HG03342 (cell line): Measurements from ENCODE around the gene TSPOAP1.
"Not testable (repeated sequence)": the region's sequence is repeated elsewhere in the genome, so short reads cannot be mapped to it uniquely, and the experiment has no call there.

Source experiments
- ATAC-seq: cut with Tn5 transposase; IDR thresholded peaks from one replicate; pipeline ENCODE4 v1.9.1; 2021; ENCODE audit warnings: mild to moderate bottlenecking, moderate library complexity; ENCODE audit not compliant: unreplicated experiment

Gene TSPOAP1

GRCh38 chr17:58362368-58363014 lies 33.9 kb upstream of the TSPOAP1 start:
- no peak for ATAC-seq

- ATAC-seq: no peak
These were observed 31.9 kb upstream of the TSPOAP1 start for GRCh38 chr17:58360296-58361063.

GRCh38 chr17:58358408-58359172 lies 30.0 kb upstream of the TSPOAP1 start:
- ATAC-seq: no peak

DNA sequence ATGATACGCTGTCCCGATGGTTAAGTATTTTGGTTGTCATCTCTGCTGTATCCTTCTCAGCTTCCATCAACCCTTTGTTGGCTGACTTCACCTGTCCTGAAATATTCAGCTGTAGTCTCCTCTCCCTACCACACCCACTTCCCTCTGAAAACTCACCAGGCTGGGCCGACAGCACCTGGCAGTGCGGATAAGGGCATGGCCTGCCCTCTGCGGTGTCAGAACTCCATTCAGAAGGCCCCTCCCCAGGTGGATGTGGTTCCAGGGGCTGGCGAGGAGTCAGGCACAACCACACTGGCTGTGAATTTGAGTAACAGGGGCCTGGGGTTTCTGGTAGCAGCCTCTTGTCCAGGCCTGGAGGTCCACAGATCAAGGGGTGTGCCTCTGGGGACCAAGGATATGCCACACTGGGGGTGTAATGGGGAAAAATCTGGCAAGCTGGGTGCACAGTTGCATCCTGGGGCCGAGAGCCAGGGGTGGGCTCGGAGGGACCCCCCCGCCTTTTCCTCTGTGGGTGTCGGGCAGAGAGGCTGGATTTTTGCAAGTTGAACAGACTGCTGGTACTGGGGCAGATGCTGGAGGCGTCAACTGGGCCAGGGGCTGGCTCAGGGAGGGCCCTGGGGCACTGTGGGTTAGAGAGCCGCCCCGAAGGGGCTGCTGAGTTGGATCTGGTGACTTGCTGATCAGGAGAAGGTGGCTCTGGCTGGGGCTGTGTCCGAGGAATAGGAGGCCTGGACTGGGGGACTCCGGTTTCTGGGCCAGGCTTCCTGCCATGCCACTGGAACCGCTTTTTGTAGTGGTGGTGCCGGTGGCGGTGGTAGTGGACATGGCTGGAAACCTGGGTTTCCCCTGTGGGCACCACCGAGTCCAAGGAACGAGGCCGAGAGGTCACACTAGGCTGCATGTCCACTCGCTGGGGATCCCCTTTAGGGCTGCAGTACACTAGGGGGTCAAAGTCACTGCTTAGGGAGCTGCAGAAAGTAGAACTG lies 29.0 kb upstream of the TSPOAP1 start:
- no peak for ATAC-seq

DNA sequence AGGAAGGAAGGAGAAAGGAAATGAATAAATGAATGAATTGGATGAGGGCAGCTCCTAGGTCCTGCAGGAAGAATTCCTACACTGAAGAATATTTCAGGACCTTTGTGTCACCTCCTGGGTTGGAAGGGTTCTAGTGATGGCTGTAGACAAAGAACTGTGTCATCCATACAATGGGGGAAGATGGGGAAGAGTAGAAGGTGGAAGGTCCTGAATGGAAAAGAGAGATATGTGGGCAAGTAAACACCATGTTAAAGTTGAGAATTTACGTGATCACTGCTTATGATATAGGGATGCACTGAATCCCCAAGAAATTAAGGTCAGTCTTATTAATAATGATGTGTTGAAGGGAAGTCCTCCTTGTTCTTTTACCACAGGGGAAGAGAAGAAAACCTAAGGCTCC lies 27.6 kb upstream of the TSPOAP1 start:
- no peak for ATAC-seq

DNA sequence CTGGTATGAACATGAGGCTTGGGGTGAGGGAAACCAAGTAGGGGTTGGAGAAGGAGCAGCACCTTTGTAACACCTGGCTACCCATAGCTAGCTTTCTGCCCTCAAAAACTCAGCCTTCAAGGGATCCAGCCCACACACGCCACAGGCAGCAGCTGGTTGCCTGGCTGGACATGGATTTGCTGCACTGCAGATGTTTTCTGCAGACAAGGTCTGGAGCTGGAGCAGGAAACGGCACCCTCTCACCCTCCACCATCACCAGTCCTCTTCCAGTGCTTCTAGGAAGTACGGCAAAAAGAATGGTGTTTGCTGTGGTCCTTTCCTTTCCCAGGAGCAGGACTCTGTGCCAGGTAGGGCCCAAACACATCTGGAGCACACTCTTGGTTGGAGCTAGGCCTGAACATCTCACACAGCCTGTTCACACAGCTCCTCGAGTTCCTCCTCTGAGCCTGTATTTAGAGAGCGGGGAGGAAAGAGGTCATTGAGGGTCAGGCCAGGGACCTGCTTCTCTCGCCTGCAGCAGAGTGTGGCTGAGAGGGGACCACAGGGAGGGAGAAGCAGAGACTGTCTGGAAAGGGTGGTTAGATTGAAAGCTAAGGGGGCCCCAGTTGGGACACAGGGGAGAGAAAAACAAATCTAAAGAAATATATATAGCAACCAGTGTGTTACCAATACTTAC lies 26.1 kb upstream of the TSPOAP1 start:
- no peak for ATAC-seq

DNA sequence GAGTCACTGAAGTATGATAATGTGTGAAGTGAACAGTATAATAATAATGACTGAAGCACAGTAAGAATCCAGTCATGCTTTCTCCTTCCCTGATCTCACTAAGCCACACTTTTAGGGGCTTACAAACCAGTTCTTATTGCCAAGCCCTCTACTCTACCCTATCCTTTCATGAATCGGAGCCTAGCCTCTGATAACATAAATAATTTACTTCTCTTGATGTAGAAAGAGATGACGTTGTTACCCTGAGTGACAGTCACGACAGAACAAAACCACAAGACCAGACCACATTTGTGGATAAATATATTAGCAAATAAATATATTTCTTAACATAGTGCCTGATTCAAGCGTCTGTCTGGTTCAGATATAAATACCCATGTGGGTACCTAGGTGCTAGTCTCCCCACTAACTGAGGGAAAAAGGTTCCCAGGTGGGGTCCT lies 24.8 kb upstream of the TSPOAP1 start:
- ATAC-seq: no peak

GRCh38 chr17:58352596-58353388 lies 24.2 kb upstream of the TSPOAP1 start:
- ATAC-seq: peak; percentile 1

DNA sequence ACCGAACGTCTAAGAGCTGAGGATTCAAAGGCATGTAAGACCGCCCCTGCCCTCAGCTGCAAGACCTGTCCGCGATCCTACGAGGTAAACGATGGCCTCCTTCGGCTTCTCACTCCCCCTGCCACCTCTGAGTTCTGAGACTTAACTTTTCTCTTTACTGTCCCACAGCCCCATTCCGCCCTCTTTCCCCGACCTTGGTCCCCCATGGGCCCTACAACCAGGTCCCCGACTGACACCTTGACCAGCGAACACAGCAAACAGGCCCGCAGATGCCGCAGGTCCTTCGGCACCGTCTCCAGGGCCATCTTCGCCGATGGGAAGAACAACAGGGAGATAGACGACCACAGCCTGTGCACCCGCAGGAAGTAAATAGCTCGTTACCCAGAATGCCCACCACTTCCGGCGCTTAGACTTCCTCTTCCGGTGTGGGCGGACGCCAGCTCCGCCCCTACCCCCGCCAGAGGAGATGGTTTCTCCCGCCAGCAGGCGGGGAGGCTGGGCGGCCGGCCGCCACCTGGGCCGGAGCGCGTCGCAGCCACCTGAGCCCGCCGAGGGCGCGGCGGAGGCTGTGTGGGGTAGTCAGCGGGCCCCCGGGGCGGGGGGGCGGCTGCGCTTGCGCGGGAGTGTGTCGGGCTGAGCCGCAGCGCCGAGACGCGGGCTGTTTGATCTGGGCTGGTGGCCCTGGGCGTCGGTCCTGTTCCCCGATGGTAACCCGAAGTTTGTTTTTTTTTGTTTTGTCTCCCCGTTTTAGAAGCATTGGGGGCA lies 23.4 kb upstream of the TSPOAP1 start, which contains the start of gene SUPT4H1:
Gene SUPT4H1, minus strand, starts transcription at position 371 of the 765 bp plus-strand sequence. Its CDS starts 66 bp downstream, at position 305.
- ATAC-seq: peak; percentile 90

- ATAC-seq: no peak
These were observed 22.6 kb upstream of the TSPOAP1 start for GRCh38 chr17:58351182-58351581.

DNA sequence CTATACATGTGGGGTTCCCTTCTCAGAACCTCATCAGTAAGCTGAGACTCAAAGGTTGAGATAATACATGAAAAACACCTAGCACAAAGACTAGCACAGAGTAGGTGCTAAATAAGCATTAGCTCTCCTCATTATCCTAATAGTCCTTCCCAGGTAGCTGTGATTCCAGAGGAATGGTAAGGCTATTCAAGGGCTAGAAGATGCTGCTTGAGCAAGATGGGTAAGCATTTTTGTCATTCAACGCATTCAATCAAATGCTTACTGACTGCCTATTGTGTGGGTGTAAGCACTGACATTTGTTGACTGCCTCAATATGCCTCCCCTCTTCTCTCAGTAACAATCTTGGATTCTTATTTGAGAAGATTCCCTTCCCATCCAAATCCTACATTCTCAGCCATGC lies 19.4 kb upstream of the TSPOAP1 start:
- ATAC-seq: no peak

DNA sequence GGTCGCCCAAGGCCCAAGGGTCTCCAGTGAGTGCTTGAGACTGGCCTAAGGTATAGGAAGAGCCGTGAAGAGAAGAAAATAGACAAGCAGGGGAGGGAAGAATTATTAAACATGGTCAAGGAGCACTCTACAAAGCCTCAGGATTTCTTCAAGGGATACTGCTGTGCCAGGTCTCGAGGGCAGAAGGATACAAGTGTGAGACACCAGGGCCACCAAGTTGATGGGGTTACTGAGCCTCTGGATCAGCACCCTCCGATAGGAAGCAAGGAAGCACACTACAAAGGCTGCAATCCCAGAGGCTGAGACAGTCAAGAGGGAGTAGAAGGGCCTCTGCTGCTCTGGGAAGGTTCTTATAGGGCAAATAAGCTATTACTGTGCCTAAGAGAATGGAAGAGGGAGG lies 16.9 kb upstream of the TSPOAP1 start:
- no peak for ATAC-seq

- ATAC-seq: peak; percentile 37
These were observed 16.2 kb upstream of the TSPOAP1 start for GRCh38 chr17:58344791-58345157.

DNA sequence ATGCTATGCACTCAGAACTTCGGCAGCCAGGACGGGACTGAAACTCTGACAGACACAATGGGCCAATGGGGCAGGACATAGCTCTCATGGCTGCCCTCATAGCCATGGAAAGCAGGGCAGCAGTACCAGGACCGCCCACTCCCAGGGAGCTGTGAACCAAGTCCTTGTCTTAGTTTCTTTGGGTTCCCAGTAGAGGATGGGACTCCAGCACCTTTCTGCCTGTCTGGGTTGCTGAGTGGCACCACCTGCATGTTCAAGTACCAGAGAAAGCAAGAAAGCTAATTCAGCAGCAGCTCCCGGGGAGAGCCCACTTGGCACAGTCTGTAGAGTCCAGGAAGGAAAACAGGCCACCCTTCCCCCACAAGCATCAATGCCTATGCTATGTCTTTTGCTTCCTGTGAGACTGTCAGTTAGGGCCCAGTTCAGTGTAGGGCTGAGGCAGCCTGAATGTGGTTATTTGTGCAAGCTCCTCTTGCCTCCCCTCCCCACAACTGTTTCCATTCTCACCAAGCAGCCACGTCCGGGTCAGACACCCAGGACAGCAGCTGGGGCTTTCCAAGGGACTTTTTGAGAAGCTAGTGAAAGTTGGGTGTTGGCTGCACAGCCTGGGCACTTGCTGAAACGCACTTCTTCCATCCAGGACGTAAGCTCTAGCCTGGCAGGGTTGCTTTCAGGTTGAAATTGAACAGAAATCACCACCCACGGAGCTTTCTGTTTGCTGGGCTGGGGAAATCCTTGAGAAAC lies 15.6 kb upstream of the TSPOAP1 start:
- peak; percentile 84 for ATAC-seq

DNA sequence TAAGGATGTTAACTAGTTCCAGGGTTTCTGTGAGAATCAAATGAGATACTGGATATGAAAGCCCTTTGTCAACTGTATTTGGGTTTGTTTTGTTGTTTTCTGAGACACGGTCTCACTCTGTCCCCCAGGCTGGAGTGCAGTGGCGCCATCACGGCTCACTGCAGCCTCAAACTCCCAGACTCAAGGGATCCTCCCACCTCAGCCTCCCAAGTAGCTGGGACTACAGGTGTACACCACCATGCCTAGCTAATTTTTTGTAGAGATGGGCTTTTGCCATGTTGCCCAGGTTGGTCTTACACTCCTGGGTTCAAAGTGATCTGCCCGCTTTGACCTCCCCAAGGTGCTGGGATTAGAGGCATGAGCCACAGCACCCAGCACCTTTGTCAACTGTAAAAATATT lies 14.5 kb upstream of the TSPOAP1 start:
- ATAC-seq: no peak

DNA sequence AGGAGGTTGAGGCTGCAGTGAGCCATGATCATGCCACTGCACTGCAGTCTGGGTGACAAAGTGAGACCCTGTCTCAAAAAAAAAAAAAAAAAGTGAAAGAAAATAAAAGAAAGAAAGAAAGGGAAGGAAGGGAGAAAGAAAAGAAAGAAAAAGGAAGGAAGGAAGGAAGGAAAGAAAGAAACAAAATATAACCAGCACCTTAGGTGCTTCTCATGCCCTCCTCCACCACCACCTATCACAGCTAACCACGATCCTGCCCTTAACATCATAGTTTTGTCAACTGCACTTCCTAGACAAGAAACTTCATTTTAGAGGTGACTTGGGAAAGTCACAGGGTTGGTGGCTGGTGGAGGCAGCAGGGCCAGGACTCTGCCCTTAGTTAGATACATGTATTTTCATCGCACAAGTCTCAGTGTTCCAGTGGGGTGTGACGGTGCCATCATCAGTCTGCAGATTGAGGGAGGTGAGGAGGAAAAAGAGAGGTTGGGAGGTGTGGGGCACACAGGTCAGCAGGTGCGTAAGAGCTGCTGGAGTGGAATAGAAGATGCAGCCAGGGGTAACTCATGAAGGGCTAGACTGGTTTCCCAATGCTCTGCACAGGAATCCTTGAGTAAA lies 13.4 kb upstream of the TSPOAP1 start:
- ATAC-seq: no peak

- ATAC-seq: not testable (repeated sequence)
These were observed 12.7 kb upstream of the TSPOAP1 start for GRCh38 chr17:58341136-58341860.
